ENCODE measurements around the gene EVX1.

DNA sequence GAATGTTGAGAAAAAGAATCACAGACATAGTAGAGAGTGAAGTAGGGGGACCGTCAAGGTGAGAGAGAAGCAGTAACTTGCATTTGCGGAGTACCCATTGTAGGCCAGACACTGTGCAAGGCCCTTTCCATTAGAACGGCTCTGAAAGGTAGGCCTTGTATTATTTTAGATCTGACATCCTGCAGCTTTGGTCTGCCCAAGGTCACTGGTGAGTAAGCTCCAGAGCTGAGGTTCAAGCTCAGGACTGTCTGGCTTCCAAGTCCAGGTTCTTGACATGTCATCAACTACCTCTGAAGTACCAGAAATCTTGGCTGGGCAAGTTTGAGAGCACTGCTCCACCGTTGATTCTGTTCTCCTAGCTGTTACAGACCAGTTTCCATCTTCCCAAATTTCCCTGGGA is 13.2 kb upstream of the EVX1 start:
- TF ChIP-seq POLR2A (IDR thresholded peaks at IDR 0.05) (no peak), CTCF (IDR thresholded peaks at IDR 0.05 in 4 of 5, conservative IDR thresholded peaks at IDR 0.05 in 1 of 5) (no peak)
